Measurements from ENCODE around the gene GLUL.

GRCh38 chr1:182337736-182338571 lies 53.6 kb downstream of the GLUL start:
- no peak for TF ChIP-seq CTCF (conservative IDR thresholded peaks at IDR 0.05)
- TF ChIP-seq ZFX (IDR thresholded peaks at IDR 0.05) = no peak
